Pericardium fibroblast (primary cell): ENCODE results near the gene FBRS. TPM values are rescaled to one million over a fixed set of nuclear protein-coding genes. Genes with fewer than 3 reads are reported as not detected.

Experiments
- total RNA-seq: library from RNA; depleted of rRNA; stranded (reverse); fragments of >200 nt; gene quantifications from 2 replicates; pipeline ENCODE4 v1.2.3, GENCODE V29; 2015

Gene FBRS
- 19.7 and 25.6 TPM in 2 replicates for total RNA-seq

DNA sequence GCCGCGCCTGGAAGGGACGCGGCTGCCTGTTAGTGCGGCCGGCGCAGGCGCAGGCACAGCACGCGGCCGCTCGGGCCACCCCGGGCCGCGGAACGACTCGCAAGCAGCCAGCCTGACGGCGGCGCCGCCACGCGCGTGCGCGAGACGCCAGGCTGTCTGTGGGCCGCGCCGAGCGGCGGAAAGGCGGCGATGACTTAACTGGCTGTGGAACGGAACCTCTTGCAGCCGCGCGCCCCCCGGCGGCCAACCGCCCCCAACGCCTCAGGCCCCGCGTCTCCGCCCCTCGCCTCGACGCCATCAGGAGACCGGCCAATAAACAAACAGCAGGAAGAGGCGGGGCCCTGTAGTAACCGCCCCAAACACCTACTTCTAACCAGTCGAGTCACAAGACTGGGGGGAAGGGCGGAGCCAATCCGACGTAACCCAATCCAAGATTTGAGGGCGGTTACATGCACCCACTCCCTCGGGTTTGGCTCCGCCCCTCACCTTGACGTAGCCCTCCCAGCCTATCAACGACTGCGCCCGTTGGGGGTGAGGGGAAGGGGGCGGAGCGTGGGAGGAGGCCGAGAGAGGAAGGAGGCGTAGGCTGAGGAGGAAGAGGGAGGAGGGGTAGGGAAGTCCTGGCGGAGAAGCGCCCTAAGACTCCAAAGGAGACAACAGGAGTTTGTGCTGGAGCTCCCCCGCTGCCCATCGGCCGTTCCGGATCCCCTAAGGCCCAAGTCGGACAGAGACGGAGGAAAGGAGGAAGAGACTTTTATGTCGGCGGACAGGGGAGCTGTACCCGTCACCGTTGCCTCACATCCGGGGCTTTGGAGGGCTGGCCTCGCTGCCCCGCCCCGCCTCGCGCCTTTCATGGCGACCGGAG lies at the start of gene FBRS:
FBRS (plus strand) TSS at position 566 of the 865 bp plus-strand sequence. CDS start 1,088 bp downstream, outside the sequence.

DNA sequence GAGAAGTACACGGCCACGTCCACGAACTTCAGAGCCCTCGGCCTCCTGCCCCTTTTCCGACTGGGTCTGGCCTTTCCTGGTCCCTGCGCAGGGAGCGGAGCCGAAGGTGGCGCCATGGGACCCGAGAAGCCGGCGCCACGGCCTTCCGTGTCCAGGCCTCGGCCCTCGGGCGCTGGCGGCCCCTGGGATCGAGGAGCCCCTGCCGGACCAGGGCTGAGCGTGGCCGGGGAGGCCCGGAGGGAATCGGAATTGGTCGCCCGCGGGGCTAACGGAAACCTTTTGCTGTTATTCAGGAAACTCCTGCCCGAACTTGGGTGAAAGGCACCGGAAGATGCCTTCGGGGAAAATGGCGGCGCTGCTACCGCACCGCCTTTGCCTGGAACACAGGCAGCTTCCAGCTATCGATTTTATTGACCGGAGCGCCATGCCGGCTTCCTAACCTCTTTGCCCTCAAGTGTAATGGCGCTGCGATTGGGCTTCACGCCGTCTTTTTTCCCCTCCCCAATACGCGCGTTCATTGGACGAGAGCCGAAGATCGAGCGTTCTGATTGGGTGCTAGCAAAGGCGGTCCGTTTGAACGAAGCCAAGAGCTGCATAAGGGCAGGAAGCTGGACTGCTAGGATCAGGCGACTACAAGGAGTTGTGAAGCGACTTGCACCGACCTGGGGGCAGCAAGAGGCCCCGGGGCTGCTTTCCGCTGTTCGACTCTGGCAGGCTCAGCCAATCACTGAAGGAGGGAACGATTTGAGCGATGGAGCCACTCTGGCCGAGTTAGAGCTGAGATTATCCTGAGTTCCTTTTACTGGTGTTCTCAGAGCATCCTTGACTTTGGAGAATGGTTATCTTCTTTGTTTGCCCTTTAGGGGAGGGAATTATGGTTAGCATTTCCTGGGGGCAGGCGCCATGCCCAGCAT lies 48.0 kb upstream of the FBRS start, which contains the start of gene ZNF689:
ZNF689 (minus strand) TSS at position 464 of the 914 bp plus-strand sequence; CDS start at position 116, 348 bp downstream.

DNA sequence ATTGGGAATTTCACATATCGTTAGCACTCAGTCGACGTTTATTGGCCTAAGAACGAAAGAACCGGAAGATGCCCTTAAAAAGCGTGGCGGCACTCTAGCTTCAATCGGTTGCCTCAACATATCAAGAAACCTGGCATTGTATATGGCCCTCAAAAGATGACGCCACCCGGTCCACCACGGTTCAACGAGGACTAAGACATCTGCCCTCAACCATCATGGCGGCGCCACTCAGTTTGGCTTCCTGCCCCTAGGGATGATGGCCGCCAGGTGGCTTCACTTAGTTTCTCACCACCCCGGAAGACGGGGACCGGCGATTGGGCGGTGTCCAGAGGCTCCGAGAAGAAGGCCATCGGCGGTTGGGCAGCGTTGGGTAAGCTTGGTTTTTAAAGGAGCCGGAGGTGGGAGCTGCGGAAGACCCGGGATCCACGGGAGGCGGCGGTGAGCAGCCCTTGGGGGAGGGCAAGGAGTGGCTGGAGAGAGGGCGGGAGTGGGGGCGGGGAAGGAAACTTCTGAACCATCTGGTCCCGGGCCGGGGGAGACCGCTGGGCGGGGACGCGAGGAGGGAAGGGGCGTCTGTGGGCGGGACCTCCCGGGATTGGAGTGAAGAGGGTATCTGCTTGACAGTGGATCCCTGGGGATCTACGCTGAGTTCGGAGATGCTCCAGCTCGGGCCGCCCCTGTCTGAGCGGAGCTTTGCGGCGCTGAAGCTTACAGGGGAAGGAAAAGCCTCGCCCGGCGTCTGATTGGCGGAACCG lies 7.7 kb upstream of the FBRS start, which contains the start of gene PRR14:
PRR14 (plus strand) TSS at position 592 of the 755 bp plus-strand sequence. CDS start 686 bp downstream, outside the sequence.

DNA sequence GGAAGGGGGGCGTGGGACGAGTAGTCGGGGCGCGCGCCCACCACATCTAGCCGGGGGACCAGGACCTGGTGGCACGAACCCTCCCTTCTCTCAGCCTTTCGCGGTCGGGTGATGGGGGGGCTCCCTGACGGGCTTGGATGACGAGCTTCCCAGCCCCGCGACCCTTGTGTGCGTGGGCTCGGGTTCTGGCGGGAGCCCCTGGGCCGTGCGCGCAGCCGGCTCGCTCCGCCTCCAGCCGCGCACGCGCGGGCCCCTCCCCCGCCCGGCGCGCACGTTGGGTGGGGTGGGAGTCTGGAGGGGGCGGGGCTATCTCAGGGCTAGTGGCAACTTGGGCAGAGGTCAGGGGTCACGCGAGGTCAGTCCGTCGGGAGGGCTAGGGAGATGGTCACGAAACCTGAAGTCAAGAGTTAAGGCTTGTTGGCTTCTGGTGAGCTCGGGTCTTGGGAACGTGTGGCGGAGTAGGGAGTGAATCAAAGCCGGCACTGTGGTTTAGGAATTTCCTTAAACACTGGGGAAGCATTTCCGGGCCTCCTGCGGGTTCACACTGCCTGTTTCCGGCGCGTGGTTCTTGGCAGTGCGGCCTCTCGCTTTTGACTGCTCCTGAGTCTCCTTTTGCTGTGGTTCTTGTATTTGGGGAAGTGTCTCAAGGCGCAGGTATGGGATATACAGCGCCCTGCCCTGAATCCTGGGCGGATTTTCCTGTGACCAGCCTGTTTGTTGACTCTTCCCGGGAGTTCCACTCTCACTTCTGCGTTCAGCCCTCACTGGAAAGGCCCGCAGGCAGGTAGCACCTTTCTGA lies 40.8 kb downstream of the FBRS start, which contains the start of gene SRCAP:
SRCAP (plus strand) TSS at position 356 of the 799 bp plus-strand sequence. CDS start 1,654 bp downstream, outside the sequence.

Other genes starting within 250 kb of the FBRS start
- 24.3 and 31.5 TPM in 2 replicates for gene DCTPP1, start 228.4 kb upstream of the FBRS start, total RNA-seq
- 26.9 and 29.8 TPM in 2 replicates for gene SEPHS2, start 212.6 kb upstream of the FBRS start, total RNA-seq
- gene ITGAL, start 185.7 kb upstream of the FBRS start, total RNA-seq, result not detected in 2 replicates
- 30.6 and 33.6 TPM in 2 replicates for gene ZNF768, start 131.9 kb upstream of the FBRS start, total RNA-seq
- gene ZNF747, start 123.6 kb upstream of the FBRS start, total RNA-seq, result 9.9 and 11.9 TPM in 2 replicates
- 9.0 and 9.4 TPM in 2 replicates for gene ZNF764, start 100.1 kb upstream of the FBRS start, total RNA-seq
- gene ZNF688, start 86.7 kb upstream of the FBRS start, total RNA-seq, result 9.9 and 11.5 TPM in 2 replicates
- gene ZNF785, start 72.7 kb upstream of the FBRS start, total RNA-seq, result 4.8 and 6.6 TPM in 2 replicates
- gene ZNF689, start 48.0 kb upstream of the FBRS start, total RNA-seq, result 5.6 and 7.4 TPM in 2 replicates
- 9.7 and 12.0 TPM in 2 replicates for gene PRR14, start 7.5 kb upstream of the FBRS start, total RNA-seq
- 8.6 and 14.6 TPM in 2 replicates for gene SRCAP, start 40.7 kb downstream of the FBRS start, total RNA-seq
- gene PHKG2, start 90.0 kb downstream of the FBRS start, total RNA-seq, result 17.5 and 24.9 TPM in 2 replicates
- gene CFAP119, start 103.6 kb downstream of the FBRS start, total RNA-seq, result 0.60 and 5.8 TPM in 2 replicates
- 44.8 and 54.7 TPM in 2 replicates for gene RNF40, start 103.9 kb downstream of the FBRS start, total RNA-seq
- 13.4 and 15.9 TPM in 2 replicates for gene ZNF629, start 128.8 kb downstream of the FBRS start, total RNA-seq
- gene BCL7C, start 235.6 kb downstream of the FBRS start, total RNA-seq, result 65.5 and 67.8 TPM in 2 replicates
- gene CTF1, start 238.2 kb downstream of the FBRS start, total RNA-seq, result 2.9 and 5.2 TPM in 2 replicates